Endothelial cell of umbilical vein (primary cell): Measurements from ENCODE around the gene CPEB1.

Source experiments
- POLR2A ChIP-seq: IDR thresholded peaks from 2 replicates; pipeline ENCODE4 v1.6.1; 2012; ENCODE audit warnings: low read depth, mild to moderate bottlenecking, control low read depth, low read length
- TF ChIP-seq, protein P1 (sequence below), 2 donors: IDR thresholded peaks; 1 replicate in 1 of 2; 2 replicates in 1 of 2; pipeline ENCODE4 v1.5.1; 2011; ENCODE audit warnings: low read length in 2 of 2, mild to moderate bottlenecking in 2 of 2, moderate library complexity in 2 of 2, control low read depth in 1 of 2, inconsistent platforms in 1 of 2, low read depth in 1 of 2; ENCODE audit not compliant: insufficient read depth in 1 of 2; ENCODE audit errors: extremely low read depth in 1 of 2
- TF ChIP-seq, protein P2 (sequence below): IDR thresholded peaks from 2 replicates; pipeline ENCODE4 v1.6.1; 2011; ENCODE audit not compliant: insufficient read depth, insufficient read length

DNA sequence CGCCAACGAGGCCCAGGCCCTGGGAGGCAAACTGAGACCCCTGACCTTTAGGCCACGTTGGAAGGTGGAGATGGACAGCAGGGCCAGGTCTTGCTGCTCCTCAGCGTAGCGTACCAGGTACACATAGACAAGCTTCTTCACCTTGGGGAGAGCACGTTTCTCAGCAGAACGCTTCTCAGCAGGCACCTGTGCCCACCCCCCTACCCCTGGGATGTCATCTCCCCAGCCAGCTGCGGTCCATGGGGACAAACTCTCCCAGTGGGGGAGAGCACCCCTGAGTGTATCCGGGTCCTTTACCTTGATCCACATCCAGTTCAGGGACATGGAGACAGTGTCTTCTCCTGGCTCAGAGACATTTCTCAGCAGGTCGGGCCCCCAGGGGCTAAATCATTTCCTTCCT lies 41.5 kb upstream of the CPEB1 start:
- TF ChIP-seq, protein P1, sequence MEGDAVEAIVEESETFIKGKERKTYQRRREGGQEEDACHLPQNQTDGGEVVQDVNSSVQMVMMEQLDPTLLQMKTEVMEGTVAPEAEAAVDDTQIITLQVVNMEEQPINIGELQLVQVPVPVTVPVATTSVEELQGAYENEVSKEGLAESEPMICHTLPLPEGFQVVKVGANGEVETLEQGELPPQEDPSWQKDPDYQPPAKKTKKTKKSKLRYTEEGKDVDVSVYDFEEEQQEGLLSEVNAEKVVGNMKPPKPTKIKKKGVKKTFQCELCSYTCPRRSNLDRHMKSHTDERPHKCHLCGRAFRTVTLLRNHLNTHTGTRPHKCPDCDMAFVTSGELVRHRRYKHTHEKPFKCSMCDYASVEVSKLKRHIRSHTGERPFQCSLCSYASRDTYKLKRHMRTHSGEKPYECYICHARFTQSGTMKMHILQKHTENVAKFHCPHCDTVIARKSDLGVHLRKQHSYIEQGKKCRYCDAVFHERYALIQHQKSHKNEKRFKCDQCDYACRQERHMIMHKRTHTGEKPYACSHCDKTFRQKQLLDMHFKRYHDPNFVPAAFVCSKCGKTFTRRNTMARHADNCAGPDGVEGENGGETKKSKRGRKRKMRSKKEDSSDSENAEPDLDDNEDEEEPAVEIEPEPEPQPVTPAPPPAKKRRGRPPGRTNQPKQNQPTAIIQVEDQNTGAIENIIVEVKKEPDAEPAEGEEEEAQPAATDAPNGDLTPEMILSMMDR (IDR thresholded peaks at IDR 0.05; ENCODE audit: extremely low read depth in 1 of 2, insufficient read depth in 1 of 2, low read depth in 1 of 2, low read length in 2 of 2), result no peak
- no peak for TF ChIP-seq POLR2A
- TF ChIP-seq, protein P2, sequence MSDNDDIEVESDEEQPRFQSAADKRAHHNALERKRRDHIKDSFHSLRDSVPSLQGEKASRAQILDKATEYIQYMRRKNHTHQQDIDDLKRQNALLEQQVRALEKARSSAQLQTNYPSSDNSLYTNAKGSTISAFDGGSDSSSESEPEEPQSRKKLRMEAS, result no peak
